Smooth muscle cell of the pulmonary artery (primary cell): ENCODE results near the gene BARX2. TPM values are rescaled to one million over a fixed set of nuclear protein-coding genes. Genes with fewer than 3 reads are reported as not detected.

ENCODE experiments used
- total RNA-seq: library from RNA; depleted of rRNA; stranded (reverse); fragments of >200 nt; gene quantifications from 2 replicates; pipeline ENCODE4 v1.2.3, GENCODE V29; 2014

Gene BARX2, protein sequence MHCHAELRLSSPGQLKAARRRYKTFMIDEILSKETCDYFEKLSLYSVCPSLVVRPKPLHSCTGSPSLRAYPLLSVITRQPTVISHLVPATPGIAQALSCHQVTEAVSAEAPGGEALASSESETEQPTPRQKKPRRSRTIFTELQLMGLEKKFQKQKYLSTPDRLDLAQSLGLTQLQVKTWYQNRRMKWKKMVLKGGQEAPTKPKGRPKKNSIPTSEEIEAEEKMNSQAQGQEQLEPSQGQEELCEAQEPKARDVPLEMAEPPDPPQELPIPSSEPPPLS
- total RNA-seq, result not detected in 2 replicates

DNA sequence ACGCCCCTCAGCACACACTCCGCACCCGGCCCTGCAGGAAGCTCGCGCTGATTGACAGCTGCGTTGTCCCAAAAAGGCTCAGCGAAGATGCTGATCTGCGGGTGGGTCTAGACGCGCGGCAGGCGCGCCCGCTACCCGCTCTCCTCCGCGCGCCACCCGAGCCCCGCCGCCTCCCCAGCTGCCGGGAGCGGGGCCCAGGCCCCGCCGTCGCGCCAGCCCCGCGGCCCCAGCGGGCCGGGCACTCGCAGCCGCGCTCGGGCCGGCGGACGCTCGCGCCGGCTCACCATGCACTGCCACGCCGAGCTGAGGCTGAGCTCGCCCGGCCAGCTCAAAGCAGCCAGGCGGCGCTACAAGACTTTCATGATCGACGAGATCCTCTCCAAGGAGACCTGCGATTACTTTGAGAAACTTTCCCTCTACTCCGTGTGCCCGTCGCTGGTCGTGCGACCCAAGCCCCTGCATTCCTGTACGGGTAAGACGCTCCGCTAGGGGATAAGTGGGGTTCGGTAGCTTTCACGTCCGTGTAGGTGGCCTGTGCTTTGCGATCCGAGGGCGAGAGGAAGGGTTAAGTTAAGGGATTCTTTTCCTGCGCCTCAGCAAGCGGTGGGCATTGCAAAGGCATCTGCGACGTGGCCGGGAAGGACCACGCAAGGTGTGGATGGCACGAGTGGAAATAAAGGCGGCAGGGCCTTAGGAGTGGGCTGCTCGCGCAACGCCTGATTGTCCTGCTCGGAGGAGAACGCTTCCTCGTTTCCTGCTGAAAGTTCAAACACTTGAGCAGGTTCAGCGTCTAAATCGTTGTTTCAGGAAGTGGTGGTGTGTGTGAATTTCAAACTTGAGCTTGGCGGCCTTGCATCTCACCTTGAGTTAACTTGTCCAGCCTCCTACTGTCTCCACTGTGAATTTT is at the start of gene BARX2:
TSS of gene BARX2 (plus strand) at position 98 of the 907 bp plus-strand sequence. CDS start at position 286, 188 bp downstream.

Other genes starting within 250 kb of the BARX2 start
- 11.7 and 17.4 TPM in 2 replicates for gene ARHGAP32, start 183.5 kb upstream of the BARX2 start, total RNA-seq